DMS153 treated with DMSO at 0.1 percent for 48 hours (cell line): ENCODE data around the gene SPAG5.

Source experiments
- DNase-seq: peaks from one replicate; lab custom pipeline; 2025; ENCODE audit not compliant: unreplicated experiment; lab: John Stamatoyannopoulos, UW

The SPAG5 gene

GRCh38 chr17:28573966-28574480 is 24.8 kb downstream of the SPAG5 start:
- DNase-seq: no peak

DNA sequence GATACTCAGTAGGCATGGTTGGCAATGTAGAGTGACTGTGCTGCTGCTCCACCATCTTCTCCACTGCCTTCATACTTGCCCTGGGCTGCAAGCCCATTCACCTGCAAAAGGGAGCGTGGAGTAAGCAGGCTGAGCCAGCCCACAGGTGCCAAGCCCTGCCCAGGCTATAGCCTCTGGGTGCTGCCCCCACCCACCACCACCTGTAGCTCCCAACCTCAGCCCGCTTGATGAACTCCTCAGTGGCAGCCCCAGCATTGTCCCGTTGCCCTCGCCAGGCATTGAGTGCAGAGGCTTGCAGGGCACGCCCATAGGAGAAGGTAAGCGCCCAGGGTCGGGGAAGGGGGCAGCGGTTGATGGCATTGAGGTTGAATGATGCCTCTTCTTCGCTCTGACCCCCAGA is 25.3 kb downstream of the SPAG5 start:
- no peak for DNase-seq

DNA sequence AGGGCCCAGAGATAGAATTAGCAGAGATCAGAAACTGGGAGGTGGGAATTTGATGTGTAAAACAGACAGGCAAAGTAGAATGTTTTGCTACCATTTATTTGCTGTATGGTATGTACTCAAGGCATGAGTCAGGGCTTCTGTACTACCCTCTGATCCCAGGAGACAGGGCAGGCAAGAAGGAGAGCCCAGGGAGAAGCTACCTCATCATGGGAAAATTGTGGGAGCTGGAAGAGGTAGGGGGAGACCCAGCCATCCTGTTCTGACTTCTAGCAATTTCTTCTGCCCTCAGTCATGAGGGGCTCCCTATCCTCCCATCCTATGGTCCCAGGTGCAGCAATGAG is 25.8 kb downstream of the SPAG5 start:
- DNase-seq: no peak

GRCh38 chr17:28572259-28573039 is 26.4 kb downstream of the SPAG5 start:
- no peak for DNase-seq

DNA sequence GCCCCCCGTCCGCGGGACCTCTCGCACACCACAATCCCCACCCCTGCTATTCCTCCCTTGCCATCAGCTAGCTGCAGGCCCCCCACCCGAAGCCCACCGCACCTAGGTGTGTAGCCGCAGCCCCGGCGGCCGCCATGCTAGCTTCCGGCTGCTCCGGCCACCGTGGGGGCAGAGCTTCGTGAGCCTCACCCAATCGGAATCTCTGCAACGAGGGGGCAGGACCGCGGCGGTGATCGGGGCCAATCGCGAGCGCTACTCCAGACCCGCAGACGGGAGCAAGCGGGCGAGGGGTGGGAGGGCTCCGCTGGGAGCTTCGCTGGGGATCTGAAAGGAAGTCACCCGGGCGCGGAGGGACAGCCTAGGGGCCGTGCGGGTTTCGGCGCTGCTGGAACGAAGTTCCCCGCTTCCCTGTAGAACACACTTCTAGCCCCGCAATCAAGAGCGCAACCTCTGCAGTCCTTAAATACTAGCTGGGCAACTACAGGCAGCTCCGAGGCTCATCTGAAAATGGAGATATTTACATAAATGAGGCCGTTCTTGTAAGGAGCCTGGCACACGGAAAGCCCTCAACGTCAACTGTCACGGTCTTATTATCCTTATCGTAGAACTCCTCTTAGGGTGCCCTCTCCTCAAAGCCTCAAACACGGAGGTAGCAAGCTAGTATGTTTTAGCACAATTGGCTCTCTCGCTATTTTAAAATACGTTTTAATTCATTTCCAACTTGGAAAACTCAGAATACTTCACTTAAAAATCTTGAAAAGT is 27.3 kb downstream of the SPAG5 start, which contains the start of gene PIGS:
PIGS (minus strand) TSS at position 164 of the 762 bp plus-strand sequence; CDS start at position 136, 28 bp downstream.
- DNase-seq: peak; percentile 82

- no peak for DNase-seq
Measured at GRCh38 chr17:28570716-28571360, 28.0 kb downstream of the SPAG5 start.

DNA sequence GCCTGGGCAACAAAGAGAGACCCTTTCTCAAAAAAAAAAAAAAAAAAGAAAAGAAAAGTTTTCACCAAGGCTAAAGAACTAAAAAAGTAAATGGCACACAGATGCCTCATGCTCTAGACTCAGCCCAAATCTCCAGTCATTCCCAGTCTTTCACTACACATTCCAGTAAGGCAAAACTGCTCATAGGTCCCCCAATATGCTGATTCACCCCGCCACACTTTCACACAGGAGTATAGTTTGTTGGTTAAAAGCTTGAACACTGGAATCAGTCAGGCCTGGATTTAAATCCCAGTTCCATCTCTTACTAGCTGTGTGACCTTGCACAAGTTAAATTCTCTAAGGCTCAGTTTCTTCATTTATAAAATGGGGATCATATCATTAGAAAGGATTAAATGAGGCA is 29.4 kb downstream of the SPAG5 start:
- no peak for DNase-seq

GRCh38 chr17:28567604-28568003 is 31.2 kb downstream of the SPAG5 start:
- no peak for DNase-seq

DNA sequence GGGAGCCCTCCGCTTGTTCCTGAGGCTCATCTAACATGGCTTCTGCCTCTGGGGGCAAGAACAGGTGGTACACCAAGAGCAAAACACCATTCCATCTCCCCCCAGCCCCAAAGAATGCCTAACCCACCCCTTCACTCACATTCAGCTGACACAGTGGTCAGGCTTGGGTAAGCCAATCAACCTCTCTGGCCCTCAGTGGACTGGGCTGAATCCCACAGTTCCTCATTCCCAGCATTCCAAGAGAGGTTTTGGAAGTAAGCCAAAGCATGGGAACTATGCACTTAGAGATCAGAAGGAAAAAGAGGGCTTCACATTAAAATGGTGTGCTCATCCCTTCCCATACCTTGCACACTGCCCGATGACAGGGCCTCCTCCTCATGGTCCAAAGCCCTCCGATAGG is 35.4 kb downstream of the SPAG5 start:
- no peak for DNase-seq

- DNase-seq: no peak
Measured at GRCh38 chr17:28555022-28555421, 43.8 kb downstream of the SPAG5 start.

DNA sequence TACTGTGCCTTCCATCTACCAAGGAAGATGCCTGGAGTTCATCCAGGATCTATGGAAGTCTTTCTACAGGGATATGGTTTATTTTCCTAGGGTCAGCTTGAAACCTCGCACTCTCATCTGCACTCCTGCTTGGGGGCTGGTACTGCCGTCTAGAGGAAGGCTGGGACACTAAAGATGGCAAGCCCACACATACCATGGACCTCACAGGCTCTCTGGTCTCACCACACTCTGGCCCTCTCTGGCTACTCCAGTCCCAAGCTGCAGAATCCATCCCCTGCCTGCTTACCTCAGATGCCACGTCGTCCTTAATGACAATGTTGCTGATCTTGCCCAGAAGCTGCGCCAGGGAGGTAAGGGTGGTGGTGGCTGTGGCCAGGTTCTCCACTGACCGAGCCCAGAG is 44.3 kb downstream of the SPAG5 start:
- no peak for DNase-seq

DNA sequence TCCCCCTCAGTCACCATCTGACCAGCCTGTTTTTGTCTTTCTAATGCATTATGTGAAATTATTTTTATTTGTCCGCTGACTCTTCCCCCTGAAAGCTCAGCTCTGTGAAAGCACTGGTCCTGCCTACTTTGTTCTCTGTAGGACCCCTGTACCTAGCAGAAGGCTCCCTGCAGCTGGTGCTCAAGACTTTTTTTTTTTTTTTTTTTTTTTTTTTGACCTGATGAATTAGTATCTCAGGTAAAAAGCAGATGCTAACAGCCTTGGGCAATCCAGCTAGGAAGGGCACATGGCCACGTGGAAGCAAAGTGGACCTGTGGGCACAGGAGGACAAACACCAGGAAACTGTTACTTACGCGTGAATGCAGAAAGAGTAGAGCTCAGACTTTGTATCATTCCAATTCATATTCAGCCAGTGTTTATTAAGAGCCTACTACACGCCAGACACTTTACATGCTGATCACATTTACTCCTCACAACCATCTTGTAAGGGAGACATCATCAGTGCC is 45.8 kb downstream of the SPAG5 start:
- DNase-seq: no peak

DNA sequence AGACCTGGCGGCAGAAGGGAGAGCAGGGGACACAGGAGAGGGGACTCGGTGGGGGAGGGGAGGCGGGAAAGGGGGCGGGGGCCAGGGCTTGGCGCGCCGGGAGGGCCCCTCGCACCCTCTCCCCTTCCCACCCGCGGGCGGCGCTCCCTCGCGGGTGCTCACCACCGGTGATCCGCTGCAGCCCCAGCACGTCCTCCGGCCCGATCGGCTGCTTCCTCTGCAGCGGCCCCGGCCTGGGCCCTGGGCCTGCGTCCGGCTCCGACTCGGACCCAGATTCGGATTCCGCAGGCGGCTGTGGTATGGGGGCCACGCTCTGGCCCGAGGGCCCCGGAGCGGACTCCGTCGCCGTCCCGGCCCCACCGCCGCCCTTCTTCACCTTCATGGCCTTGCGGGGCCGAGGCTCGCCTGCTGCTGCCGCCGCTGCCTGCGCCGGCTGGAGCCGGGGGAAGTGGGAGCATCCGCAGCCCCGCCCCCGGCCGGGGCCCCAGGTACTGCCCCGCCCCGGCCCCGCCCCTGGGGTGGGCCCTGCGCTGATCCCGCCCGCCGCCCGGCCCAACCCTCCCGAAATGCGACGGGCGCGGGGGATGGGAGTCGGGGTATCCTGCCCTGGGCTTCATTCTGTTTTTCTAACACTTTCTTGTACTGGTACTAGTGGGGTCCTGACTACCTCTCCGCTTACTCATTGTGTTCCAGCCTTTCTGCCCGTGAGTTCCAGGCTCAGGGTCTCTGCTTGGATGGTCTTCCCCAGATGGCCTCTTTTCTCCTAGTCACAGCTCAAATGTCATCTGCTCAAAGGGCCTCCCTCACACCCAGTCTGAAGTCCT is 46.4 kb downstream of the SPAG5 start, which contains the start of gene UNC119:
UNC119 (minus strand) TSS at position 449 of the 824 bp plus-strand sequence; CDS start at position 382, 67 bp downstream.
- peak; percentile 62 for DNase-seq

GRCh38 chr17:28551421-28552175 is 47.2 kb downstream of the SPAG5 start:
- DNase-seq: no peak

DNA sequence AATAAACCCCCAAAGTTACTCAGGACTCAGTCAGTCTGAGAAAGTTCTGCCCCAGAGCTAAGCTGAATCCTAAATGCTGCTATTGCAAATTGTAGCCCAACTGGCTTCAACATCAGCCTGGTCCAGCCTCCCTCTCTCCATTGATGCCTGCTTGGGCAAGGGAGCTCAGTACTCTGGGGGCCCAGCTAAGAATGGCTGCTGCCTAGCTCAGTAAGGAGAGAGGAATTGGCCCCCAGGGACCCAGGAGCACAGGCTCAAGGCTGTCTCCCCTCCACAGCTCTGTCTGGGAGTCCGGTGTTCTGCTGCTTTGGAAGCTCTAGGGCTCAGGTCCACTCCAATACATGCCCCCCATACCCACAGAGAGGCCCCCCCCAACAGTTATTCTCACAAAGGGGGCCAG is 48.0 kb downstream of the SPAG5 start:
- DNase-seq: no peak

DNA sequence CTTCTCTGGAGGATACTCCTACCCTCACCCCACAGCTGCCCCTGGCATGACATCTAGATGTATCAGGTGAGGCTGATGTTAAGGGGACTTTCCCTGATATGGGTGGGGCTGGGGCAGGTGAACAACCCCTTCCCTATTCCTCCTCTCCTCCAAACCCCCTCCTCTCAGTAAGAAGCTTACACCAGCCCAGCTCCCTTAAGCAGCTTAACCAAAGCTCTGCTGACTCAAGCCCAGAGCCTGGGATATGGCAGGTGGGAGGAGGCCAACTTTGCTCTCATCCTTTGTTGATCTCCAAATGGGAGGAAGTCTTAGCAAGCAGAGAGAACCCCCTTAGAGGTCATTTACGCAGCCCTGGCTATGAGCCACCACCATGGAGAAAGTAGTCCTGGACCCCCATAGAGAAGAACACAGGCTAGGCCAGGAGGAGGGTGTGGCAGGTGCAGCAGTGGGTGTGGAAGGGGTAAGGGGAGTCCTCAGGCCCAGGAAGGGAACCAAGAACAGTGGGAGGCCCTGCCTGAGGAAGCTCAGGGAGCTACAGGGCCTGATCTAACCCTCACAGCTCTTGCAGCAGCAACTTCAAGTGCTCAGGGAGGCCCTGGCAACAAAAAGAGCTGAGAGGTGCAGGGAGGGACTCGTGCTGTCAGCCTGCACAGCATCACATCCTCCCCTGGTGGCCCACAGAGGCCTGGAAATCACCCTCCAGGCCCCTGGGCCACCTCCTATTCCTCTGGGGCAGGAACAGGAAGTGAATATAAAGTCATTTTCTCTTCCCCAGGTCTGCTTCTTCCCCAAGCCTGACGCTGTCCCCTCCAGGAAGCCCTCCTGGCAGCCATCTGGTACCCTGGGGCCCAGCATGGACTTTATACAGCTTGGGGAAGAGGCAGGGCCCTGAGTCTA is 49.3 kb downstream of the SPAG5 start:
- no peak for DNase-seq

DNA sequence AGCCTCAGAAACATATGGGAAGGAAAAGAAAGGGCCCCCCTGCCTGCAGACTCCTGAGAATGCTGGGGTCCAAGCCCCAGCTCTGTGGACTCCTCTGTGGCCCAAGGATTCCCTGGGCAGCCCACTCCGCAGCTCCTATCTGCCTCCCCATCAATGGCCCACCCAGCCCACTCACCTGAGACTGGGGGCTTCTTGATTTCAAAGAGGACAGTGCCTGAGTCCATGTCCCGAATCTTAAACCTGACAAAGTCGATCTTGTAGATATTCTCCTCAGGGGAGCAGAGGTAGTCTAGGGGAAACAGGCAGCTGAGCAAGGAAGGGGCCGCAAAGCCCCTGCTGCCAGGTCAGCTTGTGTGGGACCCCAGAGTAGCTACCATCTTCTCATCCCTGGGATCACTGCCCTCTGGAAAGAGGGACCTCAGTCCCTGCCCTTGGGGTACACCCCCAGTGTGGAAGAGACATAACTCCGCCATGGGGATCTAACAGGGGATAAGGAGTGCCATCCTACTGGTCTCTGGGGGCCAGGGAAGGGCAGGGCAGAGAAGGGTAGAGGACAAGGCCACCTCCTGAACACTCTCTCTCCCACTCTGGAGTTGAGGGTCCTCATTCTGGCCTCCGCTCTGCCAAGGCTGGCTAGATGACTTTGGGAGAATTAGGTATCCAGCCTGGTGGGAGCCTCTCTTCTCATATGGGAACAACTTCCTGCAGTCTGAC is 50.3 kb downstream of the SPAG5 start:
- no peak for DNase-seq
